Progenitor cell of endocrine pancreas (in vitro differentiated cells): ENCODE results near the gene BHLHE23. TPM values are rescaled to one million over a fixed set of nuclear protein-coding genes. Genes with fewer than 3 reads are reported as not detected.

ENCODE experiments used
- DNase-seq: peaks from one replicate; pipeline ENCODE4 v3.0.0; 2021; ENCODE audit warnings: low spot score; ENCODE audit not compliant: unreplicated experiment
- H3K27ac Mint-ChIP-seq: 2 replicates; pipeline ENCODE4 v1.8.0; 2021; ENCODE audit warnings: mild to moderate bottlenecking, moderate library complexity, mixed read lengths
- H3K27me3 Mint-ChIP-seq: 2 replicates; pipeline ENCODE4 v1.8.0; 2021; ENCODE audit warnings: mixed read lengths
- H3K36me3 Mint-ChIP-seq: 2 replicates; pipeline ENCODE4 v1.8.0; 2022; ENCODE audit warnings: mixed read lengths; ENCODE audit not compliant: insufficient read depth
- H3K4me1 Mint-ChIP-seq: 2 replicates; pipeline ENCODE4 v1.8.0; 2021; ENCODE audit warnings: low read depth, mixed read lengths
- H3K4me3 Mint-ChIP-seq: 2 replicates; pipeline ENCODE4 v1.8.0; 2021; ENCODE audit warnings: low read depth, mild to moderate bottlenecking, moderate library complexity, mixed read lengths
- H3K9me3 Mint-ChIP-seq: 2 replicates; pipeline ENCODE4 v1.8.0; 2021; ENCODE audit warnings: low read depth, mixed read lengths
- CTCF ChIP-seq: fragments of 200-600 bp; sonication (generic); IDR thresholded peaks from one replicate; pipeline ENCODE4 v1.5.0; 2021; ENCODE audit warnings: antibody characterized with exemption, mild to moderate bottlenecking; ENCODE audit not compliant: unreplicated experiment
- total RNA-seq: library from RNA; stranded (reverse); gene quantifications from 2 replicates; pipeline ENCODE4 v1.2.1, GENCODE V29; 2021

BHLHE23 gene
- total RNA-seq, 1 donor from 2014 or later = not detected

- no peaks in the 10 kb centered on the region for H3K36me3 Mint-ChIP-seq
- H3K27ac Mint-ChIP-seq = no peak overlapping the region
Observed at GRCh38 chr20:62967628-62968351, 39.0 kb downstream of the BHLHE23 start.

GRCh38 chr20:62967149-62967501, 39.6 kb downstream of the BHLHE23 start:
- Mint-ChIP-seq H3K36me3 (no peaks in the 10 kb centered on the region), H3K4me1 (no peaks in the 10 kb centered on the region), H3K27me3 (peaks cover 16% of the 10 kb centered on the region), H3K27ac (no peak overlapping the region), H3K4me3 (no peak overlapping the region), H3K9me3 (no peaks in the 10 kb centered on the region)
- DNase-seq = no peak
- TF ChIP-seq CTCF = no peak

More at GRCh38 chr20:62967628-62968351, 39.0 kb downstream of the BHLHE23 start:
- Mint-ChIP-seq H3K4me3 (no peak overlapping the region), H3K27me3 (peaks cover 21% of the 10 kb centered on the region), H3K9me3 (no peaks in the 10 kb centered on the region), H3K4me1 (peaks cover 1% of the 10 kb centered on the region)
- DNase-seq = no peak
- TF ChIP-seq CTCF = no peak

- Mint-ChIP-seq H3K4me1 (no peaks in the 10 kb centered on the region), H3K9me3 (no peaks in the 10 kb centered on the region), H3K4me3 (no peak overlapping the region), H3K36me3 (no peaks in the 10 kb centered on the region), H3K27me3 (peaks cover 10% of the 10 kb centered on the region), H3K27ac (no peak overlapping the region)
- DNase-seq = no peak
- no peak for TF ChIP-seq CTCF
Observed at GRCh38 chr20:62966212-62967148, 40.3 kb downstream of the BHLHE23 start.

GRCh38 chr20:62965363-62965771, 41.4 kb downstream of the BHLHE23 start:
- Mint-ChIP-seq H3K36me3 (no peaks in the 10 kb centered on the region), H3K27ac (no peak overlapping the region), H3K9me3 (no peaks in the 10 kb centered on the region), H3K4me3 (no peak overlapping the region), H3K4me1 (no peaks in the 10 kb centered on the region), H3K27me3 (peaks cover 6% of the 10 kb centered on the region)
- TF ChIP-seq CTCF = no peak
- no peak for DNase-seq

- Mint-ChIP-seq H3K27me3 (peaks cover 3% of the 10 kb centered on the region), H3K4me1 (no peaks in the 10 kb centered on the region), H3K27ac (no peak overlapping the region), H3K9me3 (no peaks in the 10 kb centered on the region), H3K36me3 (no peaks in the 10 kb centered on the region), H3K4me3 (no peak overlapping the region)
- no peak for DNase-seq
- no peak for TF ChIP-seq CTCF
Observed at GRCh38 chr20:62964700-62965099, 42.1 kb downstream of the BHLHE23 start.
